NB4 (cell line): ENCODE measurements around the gene KIF13A.

Experiments
- CTCF ChIP-seq: IDR thresholded peaks from one replicate; pipeline ENCODE4 v1.5.1; 2012; ENCODE audit warnings: low read depth, low read length
- MAX ChIP-seq: IDR thresholded peaks from 2 replicates; pipeline ENCODE4 v1.6.1; 2011; ENCODE audit warnings: low read depth, low read length
- MYC ChIP-seq: IDR thresholded peaks from 2 replicates; pipeline ENCODE4 v1.6.1; 2011; ENCODE audit warnings: low read depth, low read length
- POLR2A ChIP-seq: IDR thresholded peaks from 2 replicates; pipeline ENCODE4 v1.6.1; 2011; ENCODE audit warnings: mild to moderate bottlenecking; ENCODE audit not compliant: insufficient read length; ENCODE audit errors: extremely low read depth

- TF ChIP-seq CTCF (no peak), POLR2A (no peak), MAX (no peak), MYC (no peak)
Measured at GRCh38 chr6:17724341-17724740, 263.1 kb downstream of the KIF13A start.
